ENCODE measurements around the gene BMAL2.

BMAL2 gene

DNA sequence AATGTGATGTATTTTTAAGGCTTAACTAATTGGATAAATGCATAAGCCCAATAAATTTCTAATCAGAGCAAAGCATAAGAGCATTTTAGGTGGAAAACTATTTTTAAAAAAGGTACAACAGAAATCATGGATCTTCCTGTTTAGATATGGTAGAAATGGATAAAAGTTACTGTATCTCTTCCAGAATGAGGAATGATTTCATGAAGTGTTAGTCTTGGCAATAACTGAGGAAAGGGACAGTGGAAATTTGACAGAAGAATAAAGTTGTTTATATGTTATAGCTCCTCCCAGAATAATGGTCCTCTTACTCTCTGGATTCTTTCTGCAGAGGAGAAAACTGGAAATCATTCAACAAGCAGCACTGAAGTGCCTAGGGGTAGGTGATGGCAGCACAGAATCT is 32.4 kb upstream of the BMAL2 start:
- Histone ChIP-seq H4K12ac (ENCODE audit: low read depth, low read length) (no peak overlapping the region), H3K4me2 (ENCODE audit: low read length) (no peak overlapping the region), H2BK12ac (ENCODE audit: low read length) (no peak overlapping the region), H3K14ac (ENCODE audit: low read length) (no peak overlapping the region), H2AK5ac (ENCODE audit: low read length) (no peak overlapping the region), H3K27ac (ENCODE audit: low read depth, low read length) (no peak overlapping the region), H3K9me3 (ENCODE audit: insufficient read depth, low read depth, low read length) (no peaks in the 10 kb centered on the region), H3K4me3 (ENCODE audit: low read depth, low read length) (no peak overlapping the region), H3K18ac (ENCODE audit: low read length) (no peak overlapping the region), H3K9ac (ENCODE audit: low read length) (no peak overlapping the region), H3K36me3 (ENCODE audit: control insufficient read depth in 1 of 2, insufficient read depth in 2 of 2, low read length in 2 of 2) (peaks cover 6 to 11% of the 10 kb centered on the region in 2 experiments), H4K8ac (ENCODE audit: low read depth, low read length) (no peak overlapping the region), H3K4ac (ENCODE audit: low read depth, low read length) (no peak overlapping the region), H2BK5ac (ENCODE audit: low read depth, low read length, poor library complexity) (no peak overlapping the region), H3K79me1 (ENCODE audit: low read length) (no peaks in the 10 kb centered on the region), H3K27me3 (ENCODE audit: insufficient read depth, low read length) (no peaks in the 10 kb centered on the region), H2BK120ac (ENCODE audit: insufficient read depth, low read length, poor library complexity) (no peak overlapping the region), H2AFZ (ENCODE audit: insufficient read depth, low read length, poor library complexity) (no peak overlapping the region), H3K4me1 (ENCODE audit: control insufficient read depth in 1 of 2, insufficient read depth in 2 of 2, low read length in 2 of 2) (no peaks in the 10 kb centered on the region), H4K91ac (ENCODE audit: low read depth, low read length) (no peak overlapping the region), H3K79me2 (ENCODE audit: control insufficient read depth, insufficient read depth, low read length, poor library complexity) (no peaks in the 10 kb centered on the region), H3K23ac (ENCODE audit: low read length) (no peak overlapping the region)
- no peak for DNase-seq

- Histone ChIP-seq H2AFZ (ENCODE audit: insufficient read depth, low read length, poor library complexity) (no peak overlapping the region), H3K4me2 (ENCODE audit: low read length) (no peak overlapping the region), H2BK5ac (ENCODE audit: low read depth, low read length, poor library complexity) (no peak overlapping the region), H4K91ac (ENCODE audit: low read depth, low read length) (no peak overlapping the region), H3K4ac (ENCODE audit: low read depth, low read length) (no peak overlapping the region), H3K79me1 (ENCODE audit: low read length) (no peaks in the 10 kb centered on the region), H4K8ac (ENCODE audit: low read depth, low read length) (no peak overlapping the region), H3K23ac (ENCODE audit: low read length) (no peak overlapping the region), H3K14ac (ENCODE audit: low read length) (no peak overlapping the region), H2BK12ac (ENCODE audit: low read length) (no peak overlapping the region), H3K4me1 (ENCODE audit: control insufficient read depth in 1 of 2, insufficient read depth in 2 of 2, low read length in 2 of 2) (no peaks in the 10 kb centered on the region), H3K79me2 (ENCODE audit: control insufficient read depth, insufficient read depth, low read length, poor library complexity) (no peaks in the 10 kb centered on the region), H3K9me3 (ENCODE audit: insufficient read depth, low read depth, low read length) (no peaks in the 10 kb centered on the region), H4K12ac (ENCODE audit: low read depth, low read length) (no peak overlapping the region), H2BK120ac (ENCODE audit: insufficient read depth, low read length, poor library complexity) (no peak overlapping the region), H3K4me3 (ENCODE audit: low read depth, low read length) (no peak overlapping the region), H3K27me3 (ENCODE audit: insufficient read depth, low read length) (no peaks in the 10 kb centered on the region), H3K18ac (ENCODE audit: low read length) (no peak overlapping the region), H3K36me3 (ENCODE audit: control insufficient read depth in 1 of 2, insufficient read depth in 2 of 2, low read length in 2 of 2) (peaks cover 8 to 10% of the 10 kb centered on the region in 2 experiments), H3K27ac (ENCODE audit: low read depth, low read length) (no peak overlapping the region), H3K9ac (ENCODE audit: low read length) (no peak overlapping the region), H2AK5ac (ENCODE audit: low read length) (no peak overlapping the region)
- 100% methylated on average over 2 of the region's 3 CpGs for WGBS (ENCODE audit: extremely low coverage, insufficient coverage, insufficient read length)
- no peak for DNase-seq
Measured at GRCh38 chr12:27303139-27304111, 29.2 kb upstream of the BMAL2 start.

- H3K27ac ChIP-seq (ENCODE audit: low read depth, low read length): no peak overlapping the region
- H3K4me2 ChIP-seq (ENCODE audit: low read length): no peak overlapping the region
- DNase-seq: no peak
- no peak overlapping the region for H3K9ac ChIP-seq (ENCODE audit: low read length)
- H3K4ac ChIP-seq (ENCODE audit: low read depth, low read length): no peak overlapping the region
- no peak overlapping the region for H2AFZ ChIP-seq (ENCODE audit: insufficient read depth, low read length, poor library complexity)
- H2BK12ac ChIP-seq (ENCODE audit: low read length): no peak overlapping the region
- H3K9me3 ChIP-seq (ENCODE audit: insufficient read depth, low read depth, low read length): no peaks in the 10 kb centered on the region
- peaks cover 12 to 14% of the 10 kb centered on the region in 2 experiments for H3K36me3 ChIP-seq (ENCODE audit: control insufficient read depth in 1 of 2, insufficient read depth in 2 of 2, low read length in 2 of 2)
- H3K27me3 ChIP-seq (ENCODE audit: insufficient read depth, low read length): no peaks in the 10 kb centered on the region
- H3K4me3 ChIP-seq (ENCODE audit: low read depth, low read length): no peak overlapping the region
- no peak overlapping the region for H4K8ac ChIP-seq (ENCODE audit: low read depth, low read length)
- no peak overlapping the region for H2BK5ac ChIP-seq (ENCODE audit: low read depth, low read length, poor library complexity)
- no peak overlapping the region for H3K18ac ChIP-seq (ENCODE audit: low read length)
- H4K12ac ChIP-seq (ENCODE audit: low read depth, low read length): no peak overlapping the region
- H2AK5ac ChIP-seq (ENCODE audit: low read length): no peak overlapping the region
- no peak overlapping the region for H4K91ac ChIP-seq (ENCODE audit: low read depth, low read length)
- H3K14ac ChIP-seq (ENCODE audit: low read length): no peak overlapping the region
- no CpG with 5 or more reads among the region's 1 CpG for WGBS (ENCODE audit: extremely low coverage, insufficient coverage, insufficient read length)
- no peak overlapping the region for H3K23ac ChIP-seq (ENCODE audit: low read length)
- no peak overlapping the region for H2BK120ac ChIP-seq (ENCODE audit: insufficient read depth, low read length, poor library complexity)
- H3K79me2 ChIP-seq (ENCODE audit: control insufficient read depth, insufficient read depth, low read length, poor library complexity): no peaks in the 10 kb centered on the region
- H3K4me1 ChIP-seq (ENCODE audit: control insufficient read depth in 1 of 2, insufficient read depth in 2 of 2, low read length in 2 of 2): no peaks in the 10 kb centered on the region
- H3K79me1 ChIP-seq (ENCODE audit: low read length): no peaks in the 10 kb centered on the region
Measured at GRCh38 chr12:27304856-27305255, 27.8 kb upstream of the BMAL2 start.

- Histone ChIP-seq H3K4me1 (ENCODE audit: control insufficient read depth in 1 of 2, insufficient read depth in 2 of 2, low read length in 2 of 2) (no peaks in the 10 kb centered on the region), H3K79me1 (ENCODE audit: low read length) (no peaks in the 10 kb centered on the region), H3K9me3 (ENCODE audit: insufficient read depth, low read depth, low read length) (no peaks in the 10 kb centered on the region), H2AFZ (ENCODE audit: insufficient read depth, low read length, poor library complexity) (no peak overlapping the region), H3K4ac (ENCODE audit: low read depth, low read length) (no peak overlapping the region), H3K14ac (ENCODE audit: low read length) (no peak overlapping the region), H4K8ac (ENCODE audit: low read depth, low read length) (no peak overlapping the region), H4K91ac (ENCODE audit: low read depth, low read length) (no peak overlapping the region), H3K4me3 (ENCODE audit: low read depth, low read length) (no peak overlapping the region), H2BK12ac (ENCODE audit: low read length) (no peak overlapping the region), H2BK120ac (ENCODE audit: insufficient read depth, low read length, poor library complexity) (no peak overlapping the region), H3K9ac (ENCODE audit: low read length) (no peak overlapping the region), H2BK5ac (ENCODE audit: low read depth, low read length, poor library complexity) (no peak overlapping the region), H3K23ac (ENCODE audit: low read length) (no peak overlapping the region), H3K36me3 (ENCODE audit: control insufficient read depth in 1 of 2, insufficient read depth in 2 of 2, low read length in 2 of 2) (peaks cover 14 to 18% of the 10 kb centered on the region in 2 experiments), H3K79me2 (ENCODE audit: control insufficient read depth, insufficient read depth, low read length, poor library complexity) (no peaks in the 10 kb centered on the region), H2AK5ac (ENCODE audit: low read length) (no peak overlapping the region), H3K4me2 (ENCODE audit: low read length) (no peak overlapping the region), H3K27me3 (ENCODE audit: insufficient read depth, low read length) (no peaks in the 10 kb centered on the region), H3K18ac (ENCODE audit: low read length) (no peak overlapping the region), H3K27ac (ENCODE audit: low read depth, low read length) (no peak overlapping the region), H4K12ac (ENCODE audit: low read depth, low read length) (no peak overlapping the region)
- WGBS (ENCODE audit: extremely low coverage, insufficient coverage, insufficient read length): no CpG with 5 or more reads among the region's 1 CpG
- DNase-seq: peak in 1 of 2 donors; percentile 65
Measured at GRCh38 chr12:27305673-27306456, 26.8 kb upstream of the BMAL2 start.

Measured in trophoblast cell (in vitro differentiated cells and primary cell).